Ectodermal cell (in vitro differentiated cells): ENCODE measurements around the gene C1orf105.

ENCODE experiments used
- H3K27ac ChIP-seq: 2 replicates; pipeline ENCODE4 v1.7.0; 2013; ENCODE audit warnings: mild to moderate bottlenecking, low read depth, low read length; ENCODE audit not compliant: insufficient read depth, poor library complexity, severe bottlenecking
- H3K27me3 ChIP-seq: 2 replicates; pipeline ENCODE4 v1.7.0; 2013; ENCODE audit warnings: mild to moderate bottlenecking, low read length; ENCODE audit not compliant: insufficient read depth, control insufficient read depth, poor library complexity, severe bottlenecking
- H3K36me3 ChIP-seq: one replicate; pipeline ENCODE4 v1.7.0; 2013; ENCODE audit warnings: low read length; ENCODE audit not compliant: control insufficient read depth, insufficient read depth
- H3K4me1 ChIP-seq: one replicate; pipeline ENCODE4 v1.7.0; 2013; ENCODE audit warnings: low read length; ENCODE audit not compliant: control insufficient read depth, insufficient read depth
- H3K4me3 ChIP-seq: 2 replicates; pipeline ENCODE4 v1.7.0; 2013; ENCODE audit warnings: low read depth, low read length, control low read depth; ENCODE audit not compliant: insufficient read depth
- H3K9me3 ChIP-seq: 2 replicates; pipeline ENCODE4 v1.7.0; 2013; ENCODE audit warnings: mild to moderate bottlenecking, low read length, moderate library complexity; ENCODE audit not compliant: control insufficient read depth
- WGBS, 2 experiments: methylation state at CpG; one replicate each; pipeline ENCODE4 v1.1.7; 2013; ENCODE audit warnings: missing lambda C conversion rate in 2 of 2; 5-methylcytosine and 5-hydroxymethylcytosine counted together

C1orf105 gene

DNA sequence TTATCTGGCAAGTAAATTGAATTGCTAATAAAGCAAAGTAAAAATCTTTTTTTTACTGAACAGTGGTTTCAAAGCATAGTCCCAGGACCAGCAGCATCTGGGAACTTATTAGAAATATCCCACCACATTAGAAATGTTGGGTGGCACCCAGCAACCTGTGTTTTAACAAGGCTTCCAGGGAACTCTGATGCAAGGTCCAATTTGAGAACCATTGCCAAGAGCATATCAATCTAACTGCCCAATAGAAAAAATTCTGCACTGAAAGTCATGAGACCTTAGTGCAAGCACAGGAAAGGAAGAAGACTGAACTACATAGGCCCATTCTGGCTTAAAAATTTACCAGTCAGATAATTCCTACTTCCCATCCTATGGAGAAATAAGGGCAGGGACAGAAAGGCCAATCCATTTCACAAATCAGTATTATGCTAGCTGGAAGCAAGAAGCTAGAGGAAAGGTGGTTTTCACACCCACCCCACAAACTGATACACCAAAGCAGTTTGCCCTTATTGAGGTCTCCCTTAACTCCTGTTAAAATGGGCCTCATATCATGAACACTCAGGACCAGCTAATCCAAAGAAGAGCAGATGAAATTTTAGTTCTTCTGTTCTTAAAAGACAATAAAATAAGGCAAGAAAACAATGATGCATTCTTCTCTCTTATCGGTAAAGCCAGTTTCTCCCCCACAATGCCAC lies 17.5 kb upstream of the C1orf105 start:
- Histone ChIP-seq H3K9me3 (no peaks in the 10 kb centered on the region), H3K27ac (no peak overlapping the region), H3K4me1 (no peaks in the 10 kb centered on the region), H3K4me3 (no peak overlapping the region), H3K36me3 (no peaks in the 10 kb centered on the region), H3K27me3 (no peaks in the 10 kb centered on the region)
- WGBS, 2 experiments: 82 to 94% methylated on average over 1 of the region's 1 CpG

GRCh38 chr1:172404121-172404520 lies 16.4 kb upstream of the C1orf105 start:
- no peaks in the 10 kb centered on the region for H3K36me3 ChIP-seq
- no peaks in the 10 kb centered on the region for H3K27me3 ChIP-seq
- H3K9me3 ChIP-seq: no peaks in the 10 kb centered on the region
- H3K4me3 ChIP-seq: no peak overlapping the region
- H3K27ac ChIP-seq: no peak overlapping the region
- H3K4me1 ChIP-seq: no peaks in the 10 kb centered on the region

DNA sequence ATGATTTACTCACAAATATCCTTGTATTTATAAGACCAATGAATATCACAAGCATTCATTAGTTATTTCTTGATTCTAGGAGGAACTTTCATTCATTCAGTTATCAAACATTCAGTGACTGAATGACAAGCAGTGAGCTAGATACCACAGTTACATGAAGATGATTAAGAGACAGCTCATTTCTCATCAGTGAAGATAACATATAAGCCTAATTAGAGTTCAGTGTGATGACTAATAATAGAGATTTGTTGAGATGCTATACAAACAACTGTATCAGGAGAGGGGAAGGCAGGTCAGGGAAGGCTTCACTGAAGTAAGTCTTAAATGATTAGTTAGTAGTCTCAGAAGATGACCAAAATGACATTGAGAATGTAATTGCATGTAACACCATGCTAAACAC lies 14.6 kb upstream of the C1orf105 start:
- Histone ChIP-seq H3K27ac (no peak overlapping the region), H3K4me1 (no peaks in the 10 kb centered on the region)

GRCh38 chr1:172406968-172407367 lies 13.5 kb upstream of the C1orf105 start:
- Histone ChIP-seq H3K27me3 (no peaks in the 10 kb centered on the region), H3K9me3 (no peaks in the 10 kb centered on the region), H3K27ac (no peak overlapping the region), H3K4me1 (no peaks in the 10 kb centered on the region), H3K36me3 (no peaks in the 10 kb centered on the region), H3K4me3 (no peak overlapping the region)
- WGBS, 2 experiments: 86 to 92% methylated on average over 1 of the region's 1 CpG

More for the DNA sequence above, 14.6 kb upstream of the C1orf105 start:
- Histone ChIP-seq H3K4me3 (no peak overlapping the region), H3K36me3 (no peaks in the 10 kb centered on the region), H3K9me3 (no peaks in the 10 kb centered on the region), H3K27me3 (no peaks in the 10 kb centered on the region)

DNA sequence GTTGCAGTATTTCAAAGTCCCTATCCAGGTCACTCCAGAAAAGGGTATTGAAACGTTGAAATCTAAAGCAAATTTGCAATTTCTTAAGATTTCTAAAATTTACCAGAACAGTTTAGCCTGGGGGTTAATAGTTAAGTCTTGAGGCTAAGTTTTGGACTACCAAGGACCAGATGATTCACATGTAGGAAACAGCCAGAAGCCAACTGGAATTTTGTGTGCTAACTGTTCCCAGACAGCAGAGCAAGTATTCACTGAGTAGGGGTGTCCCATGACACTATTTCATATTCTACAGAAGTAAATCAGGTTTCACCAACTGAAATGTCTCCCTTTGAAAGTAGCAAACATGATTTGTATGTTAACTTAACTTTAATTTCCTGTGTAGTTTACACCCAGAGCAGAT lies 11.5 kb upstream of the C1orf105 start:
- H3K27ac ChIP-seq: no peak overlapping the region

GRCh38 chr1:172410027-172410426 lies 10.5 kb upstream of the C1orf105 start:
- Histone ChIP-seq H3K4me3 (no peak overlapping the region), H3K36me3 (no peaks in the 10 kb centered on the region), H3K27me3 (no peaks in the 10 kb centered on the region), H3K9me3 (no peaks in the 10 kb centered on the region), H3K4me1 (no peaks in the 10 kb centered on the region), H3K27ac (no peak overlapping the region)
- 83 to 100% methylated on average over 1 of the region's 1 CpG for WGBS, 2 experiments

More for the DNA sequence above, 11.5 kb upstream of the C1orf105 start:
- Histone ChIP-seq H3K4me3 (no peak overlapping the region), H3K9me3 (no peaks in the 10 kb centered on the region), H3K4me1 (no peaks in the 10 kb centered on the region), H3K36me3 (no peaks in the 10 kb centered on the region), H3K27me3 (no peaks in the 10 kb centered on the region)
- 95 to 100% methylated on average over 1 of the region's 1 CpG for WGBS, 2 experiments

GRCh38 chr1:172411791-172412338 lies 8.6 kb upstream of the C1orf105 start:
- Histone ChIP-seq H3K9me3 (no peaks in the 10 kb centered on the region), H3K4me1 (no peaks in the 10 kb centered on the region), H3K27me3 (no peaks in the 10 kb centered on the region), H3K27ac (no peak overlapping the region), H3K4me3 (no peak overlapping the region), H3K36me3 (no peaks in the 10 kb centered on the region)
- WGBS, 2 experiments: 86% methylated on average over 1 of the region's 2 CpGs; no CpG with 5 or more reads in 1 of the 2 experiments

GRCh38 chr1:172414331-172414730 lies 6.2 kb upstream of the C1orf105 start:
- no peaks in the 10 kb centered on the region for H3K36me3 ChIP-seq
- H3K4me1 ChIP-seq: no peaks in the 10 kb centered on the region
- no peaks in the 10 kb centered on the region for H3K9me3 ChIP-seq

DNA sequence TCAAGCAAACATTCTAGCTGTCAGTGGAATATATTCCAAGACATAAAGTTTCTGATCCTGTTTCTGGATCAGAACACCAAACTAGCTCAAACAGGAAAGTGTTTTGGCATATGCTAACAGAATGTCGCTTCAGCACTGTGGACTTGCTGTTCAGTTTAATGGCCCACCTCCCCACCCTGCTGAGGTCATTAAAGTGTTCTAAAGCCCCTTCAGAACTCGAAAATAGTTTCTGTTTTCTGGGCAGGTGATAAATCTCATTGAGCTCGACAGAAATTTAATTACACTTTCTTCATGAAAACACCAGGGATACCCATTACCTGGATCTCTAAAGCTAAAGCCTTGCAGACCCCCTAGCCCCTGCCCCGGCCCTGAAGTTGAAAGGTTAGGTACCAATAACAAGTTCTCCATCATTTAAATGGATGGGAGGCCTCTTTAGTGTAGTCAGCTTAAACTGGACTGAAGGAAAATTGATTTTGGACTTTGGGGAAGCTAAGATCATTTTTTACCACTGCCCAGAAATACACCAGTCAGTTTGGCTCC lies 3.9 kb upstream of the C1orf105 start:
- H3K27me3 ChIP-seq: no peaks in the 10 kb centered on the region
- 88 to 89% methylated on average over 4 of the region's 4 CpGs for WGBS, 2 experiments
- no peaks in the 10 kb centered on the region for H3K9me3 ChIP-seq
- peaks cover under 1% of the 10 kb centered on the region for H3K4me1 ChIP-seq
- no peaks in the 10 kb centered on the region for H3K36me3 ChIP-seq
- H3K4me3 ChIP-seq: no peak overlapping the region
- H3K27ac ChIP-seq: no peak overlapping the region

More at GRCh38 chr1:172414331-172414730, 6.2 kb upstream of the C1orf105 start:
- no peaks in the 10 kb centered on the region for H3K27me3 ChIP-seq
- H3K4me3 ChIP-seq: no peak overlapping the region
- H3K27ac ChIP-seq: no peak overlapping the region

DNA sequence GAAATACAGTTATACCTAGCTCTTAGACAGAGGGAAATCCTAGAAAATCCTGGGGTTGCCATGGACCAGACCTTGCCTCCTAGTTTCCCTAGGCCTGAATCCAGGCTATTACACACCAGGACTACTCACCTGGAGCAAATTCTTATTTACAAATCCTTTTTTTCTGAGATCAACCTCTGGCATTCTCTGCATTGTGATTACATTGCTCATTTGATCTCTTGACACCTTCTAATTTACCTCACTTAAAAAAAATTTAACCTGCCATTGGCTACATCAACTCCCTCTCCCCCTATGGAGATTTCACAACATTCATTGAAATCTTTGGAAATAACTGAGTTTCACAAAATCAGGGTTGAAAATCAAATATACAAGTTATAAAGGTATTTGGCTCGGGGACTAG lies 2.9 kb upstream of the C1orf105 start:
- no peaks in the 10 kb centered on the region for H3K9me3 ChIP-seq
- 92 to 100% methylated on average over 1 of the region's 1 CpG for WGBS, 2 experiments
- no peak overlapping the region for H3K4me3 ChIP-seq
- no peaks in the 10 kb centered on the region for H3K36me3 ChIP-seq
- H3K27me3 ChIP-seq: no peaks in the 10 kb centered on the region
- H3K27ac ChIP-seq: peak overlapping the region; percentile 46
- peaks cover 4% of the 10 kb centered on the region for H3K4me1 ChIP-seq
